OCI-LY1 (cell line): Measurements from ENCODE around the gene SELENOW.
"Not testable (repeated sequence)": the region's sequence is repeated elsewhere in the genome, so short reads cannot be mapped to it uniquely, and the experiment has no call there.

Experiments
- H2AFZ ChIP-seq: fragments of 200-600 bp; sonication (generic), shearing (Covaris generic); 2 replicates; pipeline ENCODE4 v1.6.0; 2014; ENCODE audit warnings: antibody characterized with exemption, mild to moderate bottlenecking, low read length
- H3F3A ChIP-seq: fragments of 200-600 bp; sonication (generic), shearing (Covaris generic); 2 replicates; pipeline ENCODE4 v1.6.0; 2014; ENCODE audit warnings: mild to moderate bottlenecking, antibody characterized with exemption, low read length, moderate library complexity; ENCODE audit not compliant: insufficient read depth
- H3K27ac ChIP-seq: fragments of 200-600 bp; sonication (generic); 2 replicates; pipeline ENCODE4 v1.5.1; 2014; ENCODE audit warnings: low read length, mixed run types, mild to moderate bottlenecking, low read depth; ENCODE audit not compliant: poor library complexity, severe bottlenecking
- H3K27me3 ChIP-seq: fragments of 200-600 bp; sonication (generic); 2 replicates; pipeline ENCODE4 v1.6.0; 2014; ENCODE audit warnings: antibody characterized with exemption, mild to moderate bottlenecking, low read length, moderate library complexity; ENCODE audit not compliant: insufficient read depth
- H3K36me3 ChIP-seq: fragments of 200-600 bp; sonication (generic); 2 replicates; pipeline ENCODE4 v1.6.1; 2014; ENCODE audit warnings: mild to moderate bottlenecking, antibody characterized with exemption, low read length, moderate library complexity, mixed read lengths; ENCODE audit not compliant: insufficient read depth
- H3K4me1 ChIP-seq: fragments of 200-600 bp; sonication (generic); 2 replicates; pipeline ENCODE4 v1.5.1; 2014; ENCODE audit warnings: mild to moderate bottlenecking, low read length, moderate library complexity; ENCODE audit not compliant: insufficient read depth, severe bottlenecking
- H3K4me2 ChIP-seq: fragments of 200-600 bp; sonication (generic), shearing (Covaris generic); 2 replicates; pipeline ENCODE4 v1.6.1; 2014; ENCODE audit warnings: low read length
- H3K4me3 ChIP-seq: fragments of 200-600 bp; sonication (generic); 2 replicates; pipeline ENCODE4 v1.5.1; 2014; ENCODE audit warnings: low read length, low read depth, mild to moderate bottlenecking, mixed read lengths; ENCODE audit not compliant: poor library complexity, severe bottlenecking
- H3K79me2 ChIP-seq: fragments of 200-600 bp; shearing (Covaris generic); 2 replicates; pipeline ENCODE4 v1.6.1; 2016; ENCODE audit warnings: mixed run types, low read length, mixed read lengths; ENCODE audit not compliant: insufficient read depth
- H3K9ac ChIP-seq: fragments of 200-600 bp; sonication (generic), shearing (Covaris generic); 2 replicates; pipeline ENCODE4 v1.6.1; 2014; ENCODE audit warnings: mild to moderate bottlenecking, low read length, mixed read lengths
- H3K9me2 ChIP-seq: fragments of 200-600 bp; sonication (generic), shearing (Covaris generic); 2 replicates; pipeline ENCODE4 v1.6.1; 2014; ENCODE audit warnings: low read depth, mild to moderate bottlenecking, low read length, mixed read lengths
- H3K9me3 ChIP-seq: fragments of 200-600 bp; shearing (Covaris generic); 2 replicates; pipeline ENCODE4 v1.6.1; 2014; ENCODE audit warnings: low read length, mixed read lengths
- H4K20me1 ChIP-seq: fragments of 200-600 bp; sonication (generic), shearing (Covaris generic); 2 replicates; pipeline ENCODE4 v1.6.0; 2016; ENCODE audit warnings: mild to moderate bottlenecking, low read length; ENCODE audit not compliant: insufficient read depth
- CTCF ChIP-seq: fragments of 200-600 bp; sonication (generic), shearing (Covaris generic); IDR thresholded peaks from 2 replicates; pipeline ENCODE4 v1.5.1; 2017; ENCODE audit warnings: mild to moderate bottlenecking, antibody characterized with exemption, low read length, moderate library complexity, mixed read lengths
- EZH2 ChIP-seq: fragments of 200-600 bp; sonication (generic), shearing (Covaris generic); IDR thresholded peaks from 2 replicates; pipeline ENCODE4 v1.8.0; 2017; ENCODE audit warnings: borderline replicate concordance, mixed run types, mild to moderate bottlenecking, antibody characterized with exemption, low read length, moderate library complexity, mixed read lengths

Gene SELENOW

DNA sequence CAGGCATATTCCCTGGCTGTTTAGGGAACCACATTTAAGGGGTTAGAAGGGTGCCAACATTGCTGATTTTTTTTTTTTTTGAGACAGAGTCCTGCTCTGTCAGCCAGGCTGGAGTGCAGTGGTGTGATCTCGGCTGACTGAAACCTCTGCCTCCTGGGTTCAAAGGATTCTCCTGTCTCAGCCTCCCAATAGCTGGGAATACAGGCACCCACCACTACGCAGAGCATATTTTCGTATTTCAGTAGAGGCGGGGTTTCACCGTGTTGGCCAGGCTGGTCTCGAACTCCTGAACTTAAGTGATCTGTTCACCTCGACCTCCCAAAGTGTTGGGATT lies 35.5 kb downstream of the SELENOW start:
- no peak for TF ChIP-seq EZH2
- H3K9ac ChIP-seq: no peak overlapping the region
- no peak overlapping the region for H3K27ac ChIP-seq
- H3K4me3 ChIP-seq: no peak overlapping the region
- H3K27me3 ChIP-seq: no peaks in the 10 kb centered on the region
- H3K4me1 ChIP-seq: no peaks in the 10 kb centered on the region
- no peak overlapping the region for H3K4me2 ChIP-seq
- no peaks in the 10 kb centered on the region for H3K9me2 ChIP-seq
- no peaks in the 10 kb centered on the region for H3F3A ChIP-seq
- no peak overlapping the region for H2AFZ ChIP-seq
- no peaks in the 10 kb centered on the region for H3K79me2 ChIP-seq
- H4K20me1 ChIP-seq: no peaks in the 10 kb centered on the region
- H3K9me3 ChIP-seq: no peaks in the 10 kb centered on the region
- no peaks in the 10 kb centered on the region for H3K36me3 ChIP-seq

DNA sequence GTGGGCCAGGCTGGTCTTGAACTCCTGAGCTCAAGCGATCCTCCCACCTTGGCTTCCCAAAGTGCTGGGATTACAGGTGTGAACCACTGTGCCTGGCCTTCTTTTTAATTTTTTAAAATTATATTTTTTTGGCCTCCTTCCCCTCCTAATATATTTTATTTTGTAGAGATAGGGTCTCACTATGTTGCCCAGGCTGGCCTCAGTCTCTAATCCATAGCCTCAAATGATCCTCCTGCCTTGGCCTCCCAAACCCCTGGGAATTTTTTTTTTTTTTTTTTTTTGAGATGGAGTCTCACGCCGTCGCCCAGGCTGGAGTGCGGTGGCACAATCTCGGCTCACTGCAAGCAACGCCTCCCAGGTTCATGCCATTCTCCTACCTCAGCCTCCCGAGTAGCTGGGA lies 37.8 kb downstream of the SELENOW start:
- H3K27me3 ChIP-seq, H2AFZ ChIP-seq: not testable (repeated sequence)

GRCh38 chr19:47818221-47818620 lies 39.7 kb downstream of the SELENOW start:
- not testable (repeated sequence) for H3K9ac ChIP-seq, H3K9me3 ChIP-seq, H3K9me2 ChIP-seq, H3K4me2 ChIP-seq, H3K27me3 ChIP-seq, H3K27ac ChIP-seq, H3K4me1 ChIP-seq, H4K20me1 ChIP-seq, H3K79me2 ChIP-seq, H2AFZ ChIP-seq, H3F3A ChIP-seq, H3K4me3 ChIP-seq, H3K36me3 ChIP-seq

More for the DNA sequence above, 37.8 kb downstream of the SELENOW start:
- not testable (repeated sequence) for H3K79me2 ChIP-seq, H3K9me2 ChIP-seq, H4K20me1 ChIP-seq, H3K4me2 ChIP-seq, H3F3A ChIP-seq, H3K27ac ChIP-seq, H3K9ac ChIP-seq, H3K9me3 ChIP-seq, H3K36me3 ChIP-seq, H3K4me3 ChIP-seq, H3K4me1 ChIP-seq

DNA sequence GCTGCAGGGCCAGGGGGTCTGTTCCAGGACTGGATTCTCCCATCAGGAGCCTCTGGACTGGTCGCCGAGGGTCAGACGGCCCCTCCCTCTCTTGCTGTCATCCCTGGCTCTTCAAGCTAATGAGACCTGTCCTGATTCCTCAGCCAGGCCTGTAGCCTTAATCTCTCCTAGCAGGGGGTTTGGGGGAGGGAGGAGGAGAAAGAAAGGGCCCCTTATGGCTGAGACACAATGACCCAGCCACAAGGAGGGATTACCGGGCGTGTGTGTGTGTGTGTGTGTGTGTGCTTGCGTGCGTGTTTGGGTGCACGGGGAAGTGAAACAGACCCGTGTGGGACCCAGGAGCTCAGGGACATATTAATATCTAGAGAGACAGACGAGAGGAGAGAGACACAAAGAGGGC lies 41.4 kb downstream of the SELENOW start:
- H3K79me2 ChIP-seq: no peaks in the 10 kb centered on the region
- H3K36me3 ChIP-seq: no peaks in the 10 kb centered on the region
- no peak overlapping the region for H3K4me2 ChIP-seq
- TF ChIP-seq CTCF: no peak
- TF ChIP-seq EZH2: no peak
- H2AFZ ChIP-seq: no peak overlapping the region
- no peaks in the 10 kb centered on the region for H3K9me3 ChIP-seq
- H3K27ac ChIP-seq: no peak overlapping the region
- H3K27me3 ChIP-seq: 0 out of 2 replicates have a peak, but pooled peaks cover 4% of the 10 kb centered on the region
- no peaks in the 10 kb centered on the region for H3F3A ChIP-seq
- no peaks in the 10 kb centered on the region for H3K4me1 ChIP-seq
- H4K20me1 ChIP-seq: no peaks in the 10 kb centered on the region
- H3K9me2 ChIP-seq: no peaks in the 10 kb centered on the region
- no peak overlapping the region for H3K9ac ChIP-seq
- no peak overlapping the region for H3K4me3 ChIP-seq

GRCh38 chr19:47820410-47820809 lies 41.9 kb downstream of the SELENOW start:
- H3K36me3 ChIP-seq: no peaks in the 10 kb centered on the region
- no peak overlapping the region for H3K4me3 ChIP-seq
- TF ChIP-seq CTCF (no peak), EZH2 (no peak)
- H3K4me1 ChIP-seq: no peaks in the 10 kb centered on the region
- no peaks in the 10 kb centered on the region for H3F3A ChIP-seq
- H3K4me2 ChIP-seq: no peak overlapping the region
- no peak overlapping the region for H2AFZ ChIP-seq
- no peak overlapping the region for H3K9ac ChIP-seq
- H3K79me2 ChIP-seq: no peaks in the 10 kb centered on the region
- H3K9me3 ChIP-seq: no peaks in the 10 kb centered on the region
- H4K20me1 ChIP-seq: no peaks in the 10 kb centered on the region
- no peak overlapping the region for H3K27ac ChIP-seq
- H3K27me3 ChIP-seq: 0 out of 2 replicates have a peak, but pooled peaks cover 4% of the 10 kb centered on the region
- no peaks in the 10 kb centered on the region for H3K9me2 ChIP-seq
